Measurements from ENCODE around the gene GOLGA8S.

DNA sequence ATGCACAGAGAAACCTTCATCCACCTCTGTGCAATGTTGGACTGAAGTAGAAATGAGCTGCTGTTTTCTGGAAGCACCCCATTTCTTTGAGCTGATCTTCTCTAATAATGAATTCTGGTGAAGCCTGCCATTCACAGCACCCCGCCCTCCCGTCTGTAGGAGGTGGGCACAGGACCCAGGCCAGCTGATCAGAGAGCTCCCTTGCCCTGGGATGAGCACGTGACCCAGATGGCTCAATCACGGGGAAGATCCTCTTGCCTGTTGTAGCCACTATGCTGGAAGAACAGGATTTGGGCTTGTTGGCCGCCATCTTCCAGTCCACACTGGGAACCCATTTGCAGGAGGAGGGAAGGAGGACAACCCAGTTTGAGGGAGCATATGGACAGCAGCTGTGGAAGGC lies 48.0 kb downstream of the GOLGA8S start:
- no peak for TF ChIP-seq EZH2 (IDR thresholded peaks at IDR 0.05; ENCODE audit: borderline replicate concordance, low read depth, low read length, severe bottlenecking)
- TF ChIP-seq, protein P1, sequence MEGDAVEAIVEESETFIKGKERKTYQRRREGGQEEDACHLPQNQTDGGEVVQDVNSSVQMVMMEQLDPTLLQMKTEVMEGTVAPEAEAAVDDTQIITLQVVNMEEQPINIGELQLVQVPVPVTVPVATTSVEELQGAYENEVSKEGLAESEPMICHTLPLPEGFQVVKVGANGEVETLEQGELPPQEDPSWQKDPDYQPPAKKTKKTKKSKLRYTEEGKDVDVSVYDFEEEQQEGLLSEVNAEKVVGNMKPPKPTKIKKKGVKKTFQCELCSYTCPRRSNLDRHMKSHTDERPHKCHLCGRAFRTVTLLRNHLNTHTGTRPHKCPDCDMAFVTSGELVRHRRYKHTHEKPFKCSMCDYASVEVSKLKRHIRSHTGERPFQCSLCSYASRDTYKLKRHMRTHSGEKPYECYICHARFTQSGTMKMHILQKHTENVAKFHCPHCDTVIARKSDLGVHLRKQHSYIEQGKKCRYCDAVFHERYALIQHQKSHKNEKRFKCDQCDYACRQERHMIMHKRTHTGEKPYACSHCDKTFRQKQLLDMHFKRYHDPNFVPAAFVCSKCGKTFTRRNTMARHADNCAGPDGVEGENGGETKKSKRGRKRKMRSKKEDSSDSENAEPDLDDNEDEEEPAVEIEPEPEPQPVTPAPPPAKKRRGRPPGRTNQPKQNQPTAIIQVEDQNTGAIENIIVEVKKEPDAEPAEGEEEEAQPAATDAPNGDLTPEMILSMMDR (IDR thresholded peaks at IDR 0.05; ENCODE audit: borderline replicate concordance, extremely low read depth, low read length, poor library complexity, severe bottlenecking): no peak

Data from DND-41 (cell line).